ENCODE measurements around the gene GRAMD1B.

DNA sequence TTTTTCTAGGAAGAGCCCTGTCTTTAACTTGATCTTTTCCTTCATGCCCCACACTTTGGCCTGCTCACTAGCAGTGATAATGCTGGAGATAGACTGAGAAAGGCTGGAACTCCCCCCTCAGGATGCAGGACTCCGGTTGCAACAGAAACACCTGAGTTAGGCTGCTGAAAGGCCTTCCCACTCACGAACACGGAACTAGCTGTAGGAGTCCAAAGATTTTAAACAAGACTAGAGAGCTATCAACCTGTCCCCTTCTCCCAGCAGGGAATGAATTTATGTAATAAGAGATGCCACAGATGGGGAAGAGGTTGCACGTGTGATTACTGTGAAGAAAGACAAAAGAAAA is 211.4 kb downstream of the GRAMD1B start:
- TF ChIP-seq, protein P1, sequence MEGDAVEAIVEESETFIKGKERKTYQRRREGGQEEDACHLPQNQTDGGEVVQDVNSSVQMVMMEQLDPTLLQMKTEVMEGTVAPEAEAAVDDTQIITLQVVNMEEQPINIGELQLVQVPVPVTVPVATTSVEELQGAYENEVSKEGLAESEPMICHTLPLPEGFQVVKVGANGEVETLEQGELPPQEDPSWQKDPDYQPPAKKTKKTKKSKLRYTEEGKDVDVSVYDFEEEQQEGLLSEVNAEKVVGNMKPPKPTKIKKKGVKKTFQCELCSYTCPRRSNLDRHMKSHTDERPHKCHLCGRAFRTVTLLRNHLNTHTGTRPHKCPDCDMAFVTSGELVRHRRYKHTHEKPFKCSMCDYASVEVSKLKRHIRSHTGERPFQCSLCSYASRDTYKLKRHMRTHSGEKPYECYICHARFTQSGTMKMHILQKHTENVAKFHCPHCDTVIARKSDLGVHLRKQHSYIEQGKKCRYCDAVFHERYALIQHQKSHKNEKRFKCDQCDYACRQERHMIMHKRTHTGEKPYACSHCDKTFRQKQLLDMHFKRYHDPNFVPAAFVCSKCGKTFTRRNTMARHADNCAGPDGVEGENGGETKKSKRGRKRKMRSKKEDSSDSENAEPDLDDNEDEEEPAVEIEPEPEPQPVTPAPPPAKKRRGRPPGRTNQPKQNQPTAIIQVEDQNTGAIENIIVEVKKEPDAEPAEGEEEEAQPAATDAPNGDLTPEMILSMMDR (conservative IDR thresholded peaks at IDR 0.05) = no peak
- no peak for TF ChIP-seq ZFX (IDR thresholded peaks at IDR 0.05)

Data from C4-2B (cell line).